Activated naive CD4-positive, alpha-beta T cell treated with anti-CD3 and anti-CD28 coated beads, Interleukin-2, amount 10 ng/mL, durations not matched to agents 7 days and 5 days (primary cell): Measurements from ENCODE around the gene ITPKB.

Experiments
- CTCF ChIA-PET: fragments of 350-600 bp; sonication (Branson Sonifier 250); formaldehyde crosslinking; loops from one replicate; lab custom pipeline; 2021; ENCODE audit warnings: antibody characterized with exemption; lab: Charles Lee
- DNase-seq: peaks from one replicate; pipeline ENCODE4 v3.0.0-alpha.2; 2020
- H3K27ac Mint-ChIP-seq: one replicate; pipeline ENCODE4 v1.8.0; 2021; ENCODE audit warnings: mild to moderate bottlenecking, moderate library complexity, mixed read lengths
- H3K27me3 Mint-ChIP-seq: one replicate; pipeline ENCODE4 v1.8.0; 2021; ENCODE audit warnings: mild to moderate bottlenecking, mixed read lengths
- H3K36me3 Mint-ChIP-seq: one replicate; pipeline ENCODE4 v1.8.0; 2021; ENCODE audit warnings: mixed read lengths
- H3K4me1 Mint-ChIP-seq: one replicate; pipeline ENCODE4 v1.8.0; 2021; ENCODE audit warnings: mixed read lengths
- H3K4me3 Mint-ChIP-seq: one replicate; pipeline ENCODE4 v1.8.0; 2021; ENCODE audit warnings: mild to moderate bottlenecking, moderate library complexity, mixed read lengths
- H3K9me3 Mint-ChIP-seq: one replicate; pipeline ENCODE4 v1.8.0; 2021; ENCODE audit warnings: mixed read lengths

Gene ITPKB

DNA sequence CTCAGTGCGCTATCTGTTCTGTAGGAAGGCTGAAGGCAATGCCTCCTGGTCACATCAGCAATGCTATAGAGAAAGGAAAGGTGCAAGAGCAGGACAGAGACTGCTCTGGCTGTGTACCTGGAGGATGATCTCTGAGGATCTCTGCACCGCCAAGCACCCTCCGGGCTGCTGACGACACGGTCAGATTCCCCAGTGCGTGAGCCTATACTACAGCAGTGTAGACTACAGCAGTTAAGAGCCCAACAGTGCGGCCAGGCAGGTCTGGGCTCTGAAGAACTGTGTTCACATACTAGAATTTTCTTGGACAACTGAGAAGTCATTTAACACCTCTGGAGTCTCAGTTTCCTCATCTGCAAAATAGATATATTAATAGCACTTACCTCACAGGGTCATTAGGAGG, 39.9 kb downstream of the ITPKB start:
- CTCF ChIA-PET, result interaction anchor here (1.9 to 2.2 kb wide), 2 partner anchors 11 to 37 kb away, joined by 4 to 7 read pairs; no protein-coding TSS in a partner anchor
- Mint-ChIP-seq H3K27ac (peak overlapping the region; percentile 69), H3K4me3 (no peak overlapping the region), H3K27me3 (no peaks in the 10 kb centered on the region), H3K36me3 (peaks cover 53% of the 10 kb centered on the region), H3K4me1 (peaks cover 75% of the 10 kb centered on the region), H3K9me3 (no peaks in the 10 kb centered on the region)
- DNase-seq, result no peak

DNA sequence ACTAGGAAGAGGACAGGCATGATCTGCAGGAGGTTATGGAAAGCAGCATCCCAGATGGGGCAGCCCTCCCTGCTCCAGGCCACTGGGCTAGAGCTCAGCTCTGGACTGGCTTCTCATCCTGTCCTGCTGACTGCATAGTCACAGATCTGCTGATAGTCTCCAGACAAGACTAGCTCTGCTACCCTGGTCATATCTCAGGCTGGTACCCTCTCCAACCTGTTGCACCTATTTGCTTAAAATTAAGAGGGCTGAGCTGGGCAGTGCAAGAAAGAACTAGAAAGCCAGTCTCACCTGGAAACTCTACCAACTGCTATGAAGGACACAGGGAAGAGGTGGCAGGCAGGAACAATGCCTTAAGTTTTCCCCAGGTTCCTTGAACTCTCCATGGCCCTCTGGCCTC, 40.4 kb downstream of the ITPKB start:
- no peaks in the 10 kb centered on the region for H3K9me3 Mint-ChIP-seq
- H3K27ac Mint-ChIP-seq, result peak overlapping the region; percentile 69
- no peaks in the 10 kb centered on the region for H3K27me3 Mint-ChIP-seq
- no peak overlapping the region for H3K4me3 Mint-ChIP-seq
- H3K4me1 Mint-ChIP-seq, result peaks cover 73% of the 10 kb centered on the region
- no peak for DNase-seq
- CTCF ChIA-PET, result interaction anchor here (1.9 kb wide), 1 partner anchor 10 kb away, joined by 7 read pairs; no protein-coding TSS in a partner anchor
- H3K36me3 Mint-ChIP-seq, result peaks cover 51% of the 10 kb centered on the region

DNA sequence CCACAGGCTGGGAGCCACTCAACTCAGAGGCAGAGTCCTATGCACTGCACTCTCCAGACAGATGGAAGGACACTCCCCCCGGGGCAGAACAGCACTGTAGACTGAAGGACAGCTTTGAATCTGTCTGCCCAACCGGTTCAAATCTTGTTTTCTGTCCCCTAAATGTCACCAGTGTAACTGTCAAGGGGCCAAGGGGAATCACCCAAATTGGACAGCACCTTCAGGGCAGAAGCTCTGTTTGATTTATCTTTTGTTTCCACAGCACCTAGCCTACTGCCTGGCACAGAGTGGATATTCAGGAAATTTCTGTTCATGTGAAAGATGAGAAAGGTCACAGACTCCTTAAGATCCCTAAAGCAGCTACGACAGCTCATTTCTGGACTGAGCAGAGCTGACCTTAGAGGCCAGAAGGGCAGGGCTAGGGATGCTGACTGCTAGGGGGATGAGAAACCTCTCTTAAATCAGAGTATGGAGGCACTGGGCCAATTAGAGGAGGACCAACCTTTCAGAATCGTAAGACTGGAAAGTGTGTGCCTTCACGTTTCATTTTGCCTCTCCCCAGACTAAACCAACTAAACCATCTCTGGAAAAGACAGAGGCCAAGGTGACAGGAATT, 41.0 kb downstream of the ITPKB start:
- H3K9me3 Mint-ChIP-seq, result no peaks in the 10 kb centered on the region

GRCh38 chr1:226697151-226697928, 41.7 kb downstream of the ITPKB start:
- peak overlapping the region; percentile 19 for H3K27ac Mint-ChIP-seq
- H3K4me1 Mint-ChIP-seq, result peaks cover 76% of the 10 kb centered on the region
- H3K9me3 Mint-ChIP-seq, result no peaks in the 10 kb centered on the region
- peaks cover 62% of the 10 kb centered on the region for H3K36me3 Mint-ChIP-seq
- H3K27me3 Mint-ChIP-seq, result no peaks in the 10 kb centered on the region
- no peak overlapping the region for H3K4me3 Mint-ChIP-seq
- no peak for DNase-seq
- CTCF ChIA-PET, result interaction anchor here (0.5 to 1.9 kb wide), 4 partner anchors 9 to 173 kb away, joined by 3 to 7 read pairs (median 3); no protein-coding TSS in a partner anchor

More for the DNA sequence above, 41.0 kb downstream of the ITPKB start:
- Mint-ChIP-seq H3K36me3 (peaks cover 55% of the 10 kb centered on the region), H3K27ac (peak overlapping the region; percentile 19), H3K4me1 (peaks cover 76% of the 10 kb centered on the region), H3K4me3 (no peak overlapping the region), H3K27me3 (no peaks in the 10 kb centered on the region)
- CTCF ChIA-PET, result interaction anchor here (1.3 to 1.9 kb wide), 3 partner anchors 10 to 63 kb away, joined by 3 to 7 read pairs (median 3); no protein-coding TSS in a partner anchor
- DNase-seq, result no peak

DNA sequence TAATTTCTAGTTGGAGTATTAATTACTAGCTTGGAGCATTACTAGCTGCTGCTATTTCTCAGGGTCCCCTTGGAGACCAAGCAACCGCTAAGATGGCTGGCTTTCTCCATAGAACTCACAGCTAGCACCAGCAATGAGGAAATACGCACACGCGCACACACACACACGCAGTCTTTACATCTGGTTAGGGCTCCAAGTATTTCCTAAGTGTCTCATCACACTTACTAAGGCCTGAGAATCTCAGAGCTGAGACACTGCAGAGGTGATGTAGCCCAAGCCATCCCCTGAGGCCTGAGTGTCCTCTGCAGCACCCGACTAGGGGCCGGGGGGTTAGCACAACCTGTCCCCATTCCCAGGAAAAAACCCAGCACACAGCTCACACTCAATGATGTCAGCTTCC, 42.5 kb downstream of the ITPKB start:
- Mint-ChIP-seq H3K27me3 (no peaks in the 10 kb centered on the region), H3K9me3 (no peaks in the 10 kb centered on the region), H3K36me3 (peaks cover 62% of the 10 kb centered on the region), H3K4me3 (no peak overlapping the region), H3K27ac (no peak overlapping the region), H3K4me1 (peaks cover 77% of the 10 kb centered on the region)
- DNase-seq, result no peak
- CTCF ChIA-PET, result interaction anchor here (0.5 to 1.4 kb wide), 3 partner anchors 14 to 174 kb away, joined by 3 read pairs; no protein-coding TSS in a partner anchor

GRCh38 chr1:226695335-226695900, 43.7 kb downstream of the ITPKB start:
- H3K27ac Mint-ChIP-seq, result no peak overlapping the region
- no peaks in the 10 kb centered on the region for H3K9me3 Mint-ChIP-seq
- no peaks in the 10 kb centered on the region for H3K27me3 Mint-ChIP-seq
- H3K36me3 Mint-ChIP-seq, result peaks cover 59% of the 10 kb centered on the region
- H3K4me3 Mint-ChIP-seq, result no peak overlapping the region
- CTCF ChIA-PET, result interaction anchor here (1.2 kb wide), 1 partner anchor 42 kb away, joined by 3 read pairs; no protein-coding TSS in a partner anchor
- peaks cover 79% of the 10 kb centered on the region for H3K4me1 Mint-ChIP-seq
- DNase-seq, result no peak

- DNase-seq, result no peak
- CTCF ChIA-PET, result interaction anchor here (0.8 to 1.2 kb wide), 2 partner anchors 11 to 19 kb away, joined by 3 read pairs; no protein-coding TSS in a partner anchor
- Mint-ChIP-seq H3K27me3 (no peaks in the 10 kb centered on the region), H3K27ac (peak overlapping the region; percentile 58), H3K4me3 (no peak overlapping the region), H3K36me3 (peaks cover 59% of the 10 kb centered on the region), H3K9me3 (no peaks in the 10 kb centered on the region), H3K4me1 (peaks cover 82% of the 10 kb centered on the region)
These were observed 46.3 kb downstream of the ITPKB start for GRCh38 chr1:226692823-226693222.

DNA sequence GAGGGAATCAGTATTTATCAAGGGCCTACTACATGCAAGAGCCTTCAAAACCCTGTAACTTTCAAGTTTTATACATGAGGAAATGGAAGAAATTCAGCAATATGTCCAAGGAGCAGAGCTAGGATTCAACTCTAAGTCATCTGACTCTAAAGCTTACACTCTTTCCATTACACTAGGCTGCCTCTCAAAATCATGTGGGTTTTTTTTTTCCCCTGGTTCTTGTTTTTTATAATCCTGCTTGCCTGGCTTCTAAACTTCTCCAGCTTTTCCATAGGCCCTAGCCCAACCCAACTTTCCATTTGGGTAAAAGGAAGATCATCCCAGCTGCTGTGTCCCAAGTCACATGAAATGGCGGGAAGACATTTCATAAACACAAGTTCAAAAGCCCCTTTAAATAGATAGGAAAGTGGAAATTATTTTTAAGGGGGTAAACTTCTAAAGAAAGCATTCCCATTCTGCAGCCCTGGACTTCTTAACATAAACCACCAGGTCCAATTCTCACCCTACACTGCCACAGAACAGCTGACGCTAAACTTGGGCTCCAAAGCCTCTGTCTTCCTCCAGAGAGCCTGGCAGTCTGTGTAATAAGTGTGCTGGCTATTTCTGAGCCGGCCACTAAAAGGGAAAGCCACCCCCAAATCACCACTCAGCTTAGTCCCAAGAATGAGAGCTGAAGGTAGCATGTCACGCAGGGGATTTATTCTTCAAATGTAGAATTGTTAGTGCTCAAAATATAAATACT, 46.9 kb downstream of the ITPKB start:
- Mint-ChIP-seq H3K4me3 (no peak overlapping the region), H3K36me3 (peaks cover 59% of the 10 kb centered on the region), H3K27me3 (no peaks in the 10 kb centered on the region), H3K9me3 (no peaks in the 10 kb centered on the region), H3K4me1 (peaks cover 82% of the 10 kb centered on the region), H3K27ac (peak overlapping the region; percentile 79)
- DNase-seq, result no peak
- CTCF ChIA-PET, result interaction anchor here (0.8 to 1.0 kb wide), 2 partner anchors 15 to 20 kb away, joined by 3 read pairs; no protein-coding TSS in a partner anchor

DNA sequence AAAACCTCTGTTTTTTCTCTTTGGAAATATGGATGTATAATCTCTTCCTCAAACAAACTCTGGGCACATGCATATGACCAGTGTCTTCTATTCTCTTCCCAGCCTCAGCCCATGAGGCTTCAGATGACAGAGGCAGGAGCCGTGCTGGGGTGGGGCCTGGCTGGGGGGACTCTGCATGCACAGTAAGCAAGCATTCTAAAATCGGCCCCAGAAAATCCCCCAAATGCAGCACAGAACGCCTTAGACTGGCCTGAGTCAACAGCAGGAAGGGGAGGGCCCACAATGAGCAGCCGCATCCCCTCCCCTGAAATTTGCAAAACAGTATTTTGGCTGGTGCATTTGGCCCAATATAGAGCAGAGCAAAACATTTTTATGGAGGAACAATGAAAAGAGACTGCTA, 47.8 kb downstream of the ITPKB start:
- peaks cover 82% of the 10 kb centered on the region for H3K4me1 Mint-ChIP-seq
- H3K4me3 Mint-ChIP-seq, result no peak overlapping the region
- CTCF ChIA-PET, result no interaction called here
- peak overlapping the region; percentile 79 for H3K27ac Mint-ChIP-seq
- peaks cover 58% of the 10 kb centered on the region for H3K36me3 Mint-ChIP-seq
- H3K9me3 Mint-ChIP-seq, result no peaks in the 10 kb centered on the region
- peak; percentile 64 for DNase-seq
- no peaks in the 10 kb centered on the region for H3K27me3 Mint-ChIP-seq

- peak overlapping the region; percentile 79 for H3K27ac Mint-ChIP-seq
- peak; percentile 41 for DNase-seq
- CTCF ChIA-PET, result no interaction called here
These were observed 48.6 kb downstream of the ITPKB start for GRCh38 chr1:226690460-226690982.

GRCh38 chr1:226688808-226689207, 50.3 kb downstream of the ITPKB start:
- no peaks in the 10 kb centered on the region for H3K9me3 Mint-ChIP-seq
- no peak overlapping the region for H3K4me3 Mint-ChIP-seq
- CTCF ChIA-PET, result interaction anchor here (1.4 to 2.5 kb wide), 5 partner anchors 9 to 139 kb away, joined by 4 to 35 read pairs (median 10); no protein-coding TSS in a partner anchor
- peaks cover 96% of the 10 kb centered on the region for H3K4me1 Mint-ChIP-seq
- DNase-seq, result no peak
- peaks cover 68% of the 10 kb centered on the region for H3K36me3 Mint-ChIP-seq
- no peak overlapping the region for H3K27ac Mint-ChIP-seq
- no peaks in the 10 kb centered on the region for H3K27me3 Mint-ChIP-seq

More at GRCh38 chr1:226690460-226690982, 48.6 kb downstream of the ITPKB start:
- H3K27me3 Mint-ChIP-seq, result no peaks in the 10 kb centered on the region
- no peaks in the 10 kb centered on the region for H3K9me3 Mint-ChIP-seq
- peak overlapping the region; percentile 19 for H3K4me3 Mint-ChIP-seq
- H3K36me3 Mint-ChIP-seq, result peaks cover 59% of the 10 kb centered on the region
- H3K4me1 Mint-ChIP-seq, result peaks cover 86% of the 10 kb centered on the region

DNA sequence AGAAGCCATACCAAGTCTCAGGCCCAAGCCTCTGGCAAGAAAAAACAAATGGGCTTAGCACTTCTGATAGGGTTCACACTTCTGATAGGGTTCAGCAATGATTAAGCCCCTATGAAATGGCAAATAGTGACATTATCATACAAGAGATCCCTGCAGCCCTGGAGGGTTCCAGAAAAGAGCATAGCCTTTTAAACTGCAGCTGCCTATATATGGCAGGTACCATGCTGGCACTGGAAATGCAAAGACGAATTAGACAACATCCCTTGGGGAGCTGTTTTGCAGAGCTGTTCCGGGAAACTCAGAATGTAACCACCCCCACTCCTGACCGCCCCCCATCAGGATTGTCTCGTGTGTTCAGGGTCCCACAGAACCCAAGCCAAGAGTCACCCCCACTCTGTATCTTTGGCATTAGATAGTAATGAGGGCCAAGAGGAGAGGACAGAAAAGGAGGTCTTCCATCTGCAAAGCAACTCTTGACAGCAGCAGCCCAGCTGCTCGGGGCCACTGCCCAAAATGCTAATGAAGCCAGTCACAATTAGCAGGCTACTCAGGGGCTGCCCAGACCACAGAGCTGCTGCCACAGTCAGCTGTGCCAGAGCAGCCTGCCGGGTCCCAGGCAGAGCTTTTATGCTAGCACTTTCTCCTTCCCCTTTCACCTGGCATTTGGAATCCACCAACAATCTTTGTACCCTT, 50.9 kb downstream of the ITPKB start:
- CTCF ChIA-PET, result interaction anchor here (0.9 to 2.5 kb wide), 14 partner anchors 10 to 140 kb away, joined by 3 to 35 read pairs (median 5); no protein-coding TSS in a partner anchor

More for the DNA sequence above, 50.9 kb downstream of the ITPKB start:
- Mint-ChIP-seq H3K27ac (no peak overlapping the region), H3K27me3 (no peaks in the 10 kb centered on the region), H3K4me1 (peaks cover 98% of the 10 kb centered on the region), H3K4me3 (no peak overlapping the region), H3K9me3 (no peaks in the 10 kb centered on the region), H3K36me3 (peaks cover 70% of the 10 kb centered on the region)
- DNase-seq, result no peak
